ENCODE results near the gene FCN1.

DNA sequence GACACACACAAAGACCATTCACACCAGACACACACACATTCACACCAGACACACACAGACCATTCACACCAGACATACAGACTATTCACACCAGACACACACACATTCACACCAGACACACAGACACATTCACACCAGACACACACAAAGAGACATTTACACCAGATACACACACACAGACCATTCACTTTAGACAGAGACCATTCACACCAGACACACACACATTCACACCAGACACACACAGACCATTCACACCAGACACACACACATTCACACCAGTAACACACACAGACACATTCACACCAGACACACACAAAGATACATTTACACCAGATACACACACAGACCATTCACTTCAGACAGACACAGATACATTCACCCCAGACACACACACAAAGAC, 29.0 kb upstream of the FCN1 start:
- TF ChIP-seq SUZ12 (IDR thresholded peaks at IDR 0.05; ENCODE audit: low read length) (no peak), EZH2 (IDR thresholded peaks at IDR 0.05; ENCODE audit: low read depth, low read length, severe bottlenecking) (no peak), YY1 (IDR thresholded peaks at IDR 0.05; ENCODE audit: low read depth, low read length) (no peak)
- TF ChIP-seq, protein P1, sequence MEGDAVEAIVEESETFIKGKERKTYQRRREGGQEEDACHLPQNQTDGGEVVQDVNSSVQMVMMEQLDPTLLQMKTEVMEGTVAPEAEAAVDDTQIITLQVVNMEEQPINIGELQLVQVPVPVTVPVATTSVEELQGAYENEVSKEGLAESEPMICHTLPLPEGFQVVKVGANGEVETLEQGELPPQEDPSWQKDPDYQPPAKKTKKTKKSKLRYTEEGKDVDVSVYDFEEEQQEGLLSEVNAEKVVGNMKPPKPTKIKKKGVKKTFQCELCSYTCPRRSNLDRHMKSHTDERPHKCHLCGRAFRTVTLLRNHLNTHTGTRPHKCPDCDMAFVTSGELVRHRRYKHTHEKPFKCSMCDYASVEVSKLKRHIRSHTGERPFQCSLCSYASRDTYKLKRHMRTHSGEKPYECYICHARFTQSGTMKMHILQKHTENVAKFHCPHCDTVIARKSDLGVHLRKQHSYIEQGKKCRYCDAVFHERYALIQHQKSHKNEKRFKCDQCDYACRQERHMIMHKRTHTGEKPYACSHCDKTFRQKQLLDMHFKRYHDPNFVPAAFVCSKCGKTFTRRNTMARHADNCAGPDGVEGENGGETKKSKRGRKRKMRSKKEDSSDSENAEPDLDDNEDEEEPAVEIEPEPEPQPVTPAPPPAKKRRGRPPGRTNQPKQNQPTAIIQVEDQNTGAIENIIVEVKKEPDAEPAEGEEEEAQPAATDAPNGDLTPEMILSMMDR (IDR thresholded peaks at IDR 0.05; ENCODE audit: control extremely low read depth in 1 of 3, insufficient read depth in 1 of 3, low read depth in 1 of 3, low read length in 3 of 3) = no peak

All from H1 (cell line).